GM12865 (cell line): ENCODE measurements around the gene ZDHHC13.

Source experiments
- DNase-seq: peaks from one replicate; pipeline ENCODE4 v3.0.0; 2010; ENCODE audit warnings: low read depth
- H3K4me3 ChIP-seq: 2 replicates; pipeline ENCODE4 v1.5.1; 2011; ENCODE audit warnings: mild to moderate bottlenecking, low read depth, low read length, control low read depth
- CTCF ChIP-seq: IDR thresholded peaks from 2 replicates; pipeline ENCODE4 v1.5.1; 2011; ENCODE audit warnings: low read length, control low read depth, low read depth, inconsistent platforms; ENCODE audit not compliant: insufficient read depth; ENCODE audit errors: missing control alignments

Gene ZDHHC13

GRCh38 chr11:19116971-19117759 is at the start of gene ZDHHC13:
Gene ZDHHC13, plus strand, starts transcription at chr11:19117168. Its CDS starts 82 bp downstream, at chr11:19117250.
- peak; percentile 51 for TF ChIP-seq CTCF
- H3K4me3 ChIP-seq, result peak within 1 kb of the TSS; percentile 97
- DNase-seq, result peak; percentile 97

- TF ChIP-seq CTCF, result peak; percentile 98
- H3K4me3 ChIP-seq, result peak overlapping the region; percentile 31; the same call in 1 of the 2 replicates
- peak; percentile 76 for DNase-seq
Measured at GRCh38 chr11:19071255-19071654, 45.7 kb upstream of the ZDHHC13 start.

- no peak for TF ChIP-seq CTCF
- no peak for DNase-seq
- H3K4me3 ChIP-seq, result no peak overlapping the region
Measured at GRCh38 chr11:19072464-19072863, 44.5 kb upstream of the ZDHHC13 start.

GRCh38 chr11:19073454-19074415 is 43.2 kb upstream of the ZDHHC13 start:
- DNase-seq, result no peak

GRCh38 chr11:19075636-19076035 is 41.3 kb upstream of the ZDHHC13 start:
- DNase-seq, result no peak
- no peak for TF ChIP-seq CTCF
- no peak overlapping the region for H3K4me3 ChIP-seq

More at GRCh38 chr11:19073454-19074415, 43.2 kb upstream of the ZDHHC13 start:
- H3K4me3 ChIP-seq, result no peak overlapping the region
- no peak for TF ChIP-seq CTCF

- TF ChIP-seq CTCF, result peak; percentile 92
- no peak overlapping the region for H3K4me3 ChIP-seq
- DNase-seq, result peak; percentile 48
Measured at GRCh38 chr11:19076744-19077589, 40.0 kb upstream of the ZDHHC13 start.
